Brain pericyte (primary cell): ENCODE results near the gene SLC12A7.

Experiments used
- DNase-seq: peaks from one replicate; pipeline ENCODE4 v3.0.0-alpha.2; 2012; ENCODE audit warnings: low read depth, low spot score

Gene SLC12A7

GRCh38 chr5:1125030-1125357, 13.1 kb upstream of the SLC12A7 start:
- no peak for DNase-seq

- no peak for DNase-seq
These were observed 12.6 kb upstream of the SLC12A7 start for GRCh38 chr5:1124205-1125029.

GRCh38 chr5:1123418-1124147, 11.7 kb upstream of the SLC12A7 start:
- no peak for DNase-seq

- no peak for DNase-seq
These were observed 10.8 kb upstream of the SLC12A7 start for GRCh38 chr5:1122511-1123294.

- no peak for DNase-seq
These were observed 10.0 kb upstream of the SLC12A7 start for GRCh38 chr5:1121891-1122290.

GRCh38 chr5:1121044-1121443, 9.2 kb upstream of the SLC12A7 start:
- DNase-seq: no peak

- no peak for DNase-seq
These were observed 8.6 kb upstream of the SLC12A7 start for GRCh38 chr5:1120236-1120999.

- no peak for DNase-seq
These were observed 7.5 kb upstream of the SLC12A7 start for GRCh38 chr5:1119312-1119831.

GRCh38 chr5:1118738-1119137, 6.9 kb upstream of the SLC12A7 start:
- DNase-seq: no peak

GRCh38 chr5:1118231-1118698, 6.4 kb upstream of the SLC12A7 start:
- no peak for DNase-seq

GRCh38 chr5:1116977-1117376, 5.1 kb upstream of the SLC12A7 start:
- DNase-seq: no peak

- DNase-seq: no peak
These were observed 4.4 kb upstream of the SLC12A7 start for GRCh38 chr5:1116109-1116740.

GRCh38 chr5:1115123-1115815, 3.4 kb upstream of the SLC12A7 start:
- DNase-seq: no peak

GRCh38 chr5:1113805-1114586, 2.1 kb upstream of the SLC12A7 start:
- no peak for DNase-seq

GRCh38 chr5:1113332-1113690, 1.4 kb upstream of the SLC12A7 start:
- DNase-seq: no peak

- no peak for DNase-seq
These were observed 901 bp upstream of the SLC12A7 start for GRCh38 chr5:1112596-1113331.

- no peak for DNase-seq
These were observed 579 bp downstream of the SLC12A7 start for GRCh38 chr5:1111241-1111726.
